ENCODE data around the gene CTAGE1.
"Not testable (repeated sequence)": the region's sequence is repeated elsewhere in the genome, so short reads cannot be mapped to it uniquely, and the experiment has no call there.

Gene CTAGE1

GRCh38 chr18:22417496-22418188 lies at the start of gene CTAGE1:
Gene CTAGE1, minus strand, starts transcription at chr18:22417915. Its CDS starts 104 bp downstream, at chr18:22417811.
- DNase-seq = no peak

GRCh38 chr18:22466608-22467395 lies 49.1 kb upstream of the CTAGE1 start:
- DNase-seq = no peak

GRCh38 chr18:22465859-22466457 lies 48.2 kb upstream of the CTAGE1 start:
- no peak for DNase-seq

- DNase-seq = no peak
These were observed 45.4 kb upstream of the CTAGE1 start for GRCh38 chr18:22463076-22463475.

- no peak for DNase-seq
These were observed 41.8 kb upstream of the CTAGE1 start for GRCh38 chr18:22459491-22459890.

GRCh38 chr18:22457524-22457923 lies 39.8 kb upstream of the CTAGE1 start:
- no peak for DNase-seq

GRCh38 chr18:22456547-22456946 lies 38.8 kb upstream of the CTAGE1 start:
- no peak for DNase-seq

GRCh38 chr18:22456116-22456480 lies 38.4 kb upstream of the CTAGE1 start:
- DNase-seq = no peak

- DNase-seq = no peak
These were observed 37.9 kb upstream of the CTAGE1 start for GRCh38 chr18:22455425-22456115.

- DNase-seq = no peak
These were observed 35.6 kb upstream of the CTAGE1 start for GRCh38 chr18:22453315-22453714.

- no peak for DNase-seq
These were observed 34.5 kb upstream of the CTAGE1 start for GRCh38 chr18:22452226-22452668.

GRCh38 chr18:22451796-22452195 lies 34.1 kb upstream of the CTAGE1 start:
- no peak for DNase-seq

- not testable (repeated sequence) for DNase-seq
These were observed 33.1 kb upstream of the CTAGE1 start for GRCh38 chr18:22450766-22451165.

- not testable (repeated sequence) for DNase-seq
These were observed 32.6 kb upstream of the CTAGE1 start for GRCh38 chr18:22450318-22450717.

GRCh38 chr18:22449753-22450152 lies 32.0 kb upstream of the CTAGE1 start:
- not testable (repeated sequence) for DNase-seq

- no peak for DNase-seq
These were observed 30.5 kb upstream of the CTAGE1 start for GRCh38 chr18:22448238-22448637.

GRCh38 chr18:22447792-22448191 lies 30.1 kb upstream of the CTAGE1 start:
- no peak for DNase-seq

GRCh38 chr18:22446911-22447310 lies 29.2 kb upstream of the CTAGE1 start:
- DNase-seq = no peak

GRCh38 chr18:22446325-22446724 lies 28.6 kb upstream of the CTAGE1 start:
- DNase-seq = no peak

- DNase-seq = no peak
These were observed 23.9 kb upstream of the CTAGE1 start for GRCh38 chr18:22441638-22442037.

GRCh38 chr18:22439447-22439846 lies 21.7 kb upstream of the CTAGE1 start:
- no peak for DNase-seq

GRCh38 chr18:22436136-22436535 lies 18.4 kb upstream of the CTAGE1 start:
- DNase-seq = no peak

- no peak for DNase-seq
These were observed 17.4 kb upstream of the CTAGE1 start for GRCh38 chr18:22434973-22435608.
